ENCODE results near the gene CDH2.

The CDH2 gene

GRCh38 chr18:28040211-28040610 is 136.7 kb downstream of the CDH2 start:
- DNase-seq: no peak

- DNase-seq: no peak
Measured at GRCh38 chr18:28039691-28040090, 137.2 kb downstream of the CDH2 start.

GRCh38 chr18:28039078-28039477 is 137.9 kb downstream of the CDH2 start:
- no peak for DNase-seq

DNA sequence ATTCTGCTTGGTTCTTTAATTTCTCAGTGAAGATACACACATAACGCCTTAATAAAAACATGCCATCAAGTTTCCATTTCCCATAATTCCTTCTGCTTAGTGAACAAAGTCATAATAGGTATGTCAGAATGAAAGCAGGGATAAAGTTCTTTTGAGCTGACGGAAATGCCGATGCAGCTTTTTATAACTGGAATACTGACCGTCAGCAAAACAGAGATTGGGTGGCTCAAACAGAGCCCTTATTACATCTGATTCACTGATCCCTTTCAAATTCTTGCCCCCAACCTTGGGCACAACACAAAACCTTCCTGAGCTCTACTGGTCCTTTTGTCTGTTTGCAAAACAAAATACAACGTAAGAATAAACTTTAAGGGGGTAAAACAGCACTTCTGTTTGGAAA is 140.4 kb downstream of the CDH2 start:
- no peak for DNase-seq

DNA sequence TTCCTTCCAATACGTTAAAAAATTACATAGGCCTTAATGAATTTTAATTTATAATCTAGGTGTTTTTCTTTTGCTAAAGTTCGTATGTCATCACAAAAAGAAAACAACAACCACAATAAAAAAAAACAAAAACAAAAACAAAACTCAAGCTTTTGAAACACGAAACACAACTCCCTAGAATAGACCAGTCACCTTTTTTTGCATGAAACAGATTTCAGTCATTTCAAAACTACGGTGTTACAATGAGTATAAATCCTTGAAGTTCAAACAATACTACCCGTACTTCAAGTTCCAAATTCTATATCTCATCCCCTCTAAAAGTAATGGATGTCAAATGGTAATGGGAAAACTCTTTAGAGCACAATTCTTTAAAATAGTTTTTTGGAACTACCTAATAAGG is 142.4 kb downstream of the CDH2 start:
- DNase-seq: no peak

DNA sequence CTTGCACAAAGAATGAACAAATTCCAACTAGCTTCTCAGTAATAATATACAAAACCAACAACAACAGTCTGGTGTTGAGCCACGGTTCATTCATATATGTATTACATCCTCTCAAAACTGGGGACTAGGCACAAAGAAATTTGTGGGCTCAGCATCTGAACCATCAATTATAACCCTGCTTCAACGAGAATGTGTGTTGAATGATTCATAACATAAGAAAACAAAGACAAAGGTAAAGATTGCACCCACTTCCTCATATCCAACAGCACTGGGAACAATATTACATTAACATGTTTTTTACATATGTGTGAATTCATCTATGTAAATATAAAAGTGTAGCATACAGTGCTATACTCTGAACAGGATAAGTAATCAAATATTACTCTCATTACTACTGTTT is 144.8 kb downstream of the CDH2 start:
- no peak for DNase-seq

DNA sequence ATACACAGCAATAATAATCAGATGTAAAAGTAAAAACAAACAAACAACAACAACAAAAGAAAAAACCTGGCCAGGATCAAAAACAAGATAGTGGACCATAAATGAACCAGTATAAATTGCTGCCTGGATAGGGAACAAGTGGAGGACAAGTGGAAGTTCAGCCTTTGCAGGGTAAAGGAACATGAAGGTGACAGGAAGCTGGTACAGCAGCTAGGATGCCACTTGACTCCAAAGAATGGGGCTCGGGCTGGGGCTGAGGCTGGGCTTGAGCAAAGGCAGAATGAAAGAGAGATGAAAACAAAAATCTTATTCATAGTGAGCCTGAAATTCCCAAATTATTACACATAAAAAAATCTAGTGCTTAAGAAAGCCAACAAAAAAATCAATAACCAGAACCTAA is 146.5 kb downstream of the CDH2 start:
- DNase-seq: no peak

GRCh38 chr18:28027755-28028154 is 149.2 kb downstream of the CDH2 start:
- no peak for DNase-seq

DNA sequence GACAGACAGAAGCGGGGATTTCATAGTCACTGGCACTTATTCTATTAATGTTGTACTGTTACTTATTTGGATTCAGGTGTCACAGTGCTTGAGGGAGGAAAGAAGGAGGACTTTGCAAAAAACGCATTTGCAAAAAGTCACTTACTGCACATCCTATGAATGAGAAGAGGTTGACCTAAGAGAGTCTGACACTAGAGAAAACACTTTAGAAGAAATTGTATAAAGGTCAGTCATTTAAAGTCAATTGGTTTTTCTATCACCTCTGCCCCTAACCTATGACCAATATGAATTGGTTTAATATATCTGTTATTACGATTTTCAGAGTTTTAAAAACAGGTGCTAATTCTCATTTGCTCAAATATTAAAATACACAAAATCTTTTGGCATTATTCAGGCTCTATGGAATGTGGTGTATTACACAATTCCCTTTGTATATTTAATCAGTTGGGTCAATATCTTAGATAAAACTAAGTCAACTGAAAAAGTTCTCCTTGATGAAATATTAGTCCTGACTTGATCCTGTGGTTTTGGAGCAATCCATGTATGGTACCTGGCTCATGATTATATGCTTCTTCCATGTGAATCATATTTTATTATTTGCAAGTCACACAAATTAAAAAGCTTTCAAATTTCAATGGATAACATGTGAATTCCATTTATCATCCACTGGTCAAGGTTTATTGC is 157.4 kb downstream of the CDH2 start:
- DNase-seq: no peak

DNA sequence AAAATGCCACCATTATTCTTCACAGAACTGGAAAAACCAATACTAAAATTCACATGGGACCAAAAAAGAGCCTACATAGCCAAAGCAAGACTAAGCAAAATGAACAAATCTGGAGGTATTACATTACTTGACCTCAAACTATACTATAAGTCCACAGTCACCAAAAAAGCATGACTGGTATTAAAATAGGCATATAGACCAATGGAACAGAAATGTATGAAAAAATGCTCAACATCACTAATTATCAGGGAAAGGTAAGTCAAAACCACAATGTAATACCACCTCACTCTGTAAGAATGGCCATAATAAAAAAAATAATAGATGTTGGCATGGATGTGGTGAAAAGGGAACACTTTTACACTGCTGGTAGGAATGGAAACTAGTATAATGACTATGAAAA is 158.6 kb downstream of the CDH2 start:
- no peak for DNase-seq

DNA sequence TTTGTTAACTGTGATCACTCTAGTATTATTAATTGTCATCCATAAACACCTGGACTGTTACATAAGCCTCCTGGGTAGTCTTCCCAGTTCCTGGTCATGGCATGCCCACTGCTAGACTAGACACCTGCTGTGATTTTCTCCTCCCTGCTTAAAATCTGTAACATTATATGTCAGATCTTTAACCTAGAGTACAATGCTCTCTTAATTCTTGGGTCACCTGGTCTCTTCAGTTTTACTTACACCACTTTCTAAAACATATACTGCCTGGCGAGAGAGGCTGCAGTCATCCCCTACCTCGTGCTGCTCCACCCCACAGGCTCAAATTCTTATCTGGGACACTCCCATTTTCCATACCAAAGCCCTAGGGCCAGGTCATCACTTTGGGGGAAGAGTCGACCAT is 161.3 kb downstream of the CDH2 start:
- no peak for DNase-seq

GRCh38 chr18:28013066-28013465 is 163.9 kb downstream of the CDH2 start:
- no peak for DNase-seq

GRCh38 chr18:28012336-28012735 is 164.6 kb downstream of the CDH2 start:
- DNase-seq: no peak

- DNase-seq: no peak
Measured at GRCh38 chr18:28009589-28009988, 167.3 kb downstream of the CDH2 start.

- no peak for DNase-seq
Measured at GRCh38 chr18:28007841-28008240, 169.1 kb downstream of the CDH2 start.

DNA sequence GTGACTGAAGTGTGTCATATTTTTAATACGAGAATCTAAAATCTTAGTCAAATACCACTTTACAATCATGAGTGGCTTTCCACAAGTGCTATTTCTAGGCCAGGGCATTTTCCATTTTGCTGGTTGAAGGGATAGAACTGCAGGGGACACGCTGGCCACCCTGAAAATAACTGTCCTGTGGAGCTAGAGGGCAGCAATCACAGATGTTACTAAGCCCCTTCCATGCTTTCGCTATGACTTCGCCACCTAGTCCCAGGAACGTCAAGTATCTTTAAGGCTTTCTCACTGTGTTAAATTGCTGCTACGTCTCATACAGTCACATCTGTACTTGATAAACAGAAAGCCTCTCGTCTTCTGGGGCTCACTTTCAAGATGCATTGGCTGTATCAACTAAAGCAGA is 171.8 kb downstream of the CDH2 start:
- no peak for DNase-seq

- DNase-seq: no peak
Measured at GRCh38 chr18:28004606-28005005, 172.3 kb downstream of the CDH2 start.

DNA sequence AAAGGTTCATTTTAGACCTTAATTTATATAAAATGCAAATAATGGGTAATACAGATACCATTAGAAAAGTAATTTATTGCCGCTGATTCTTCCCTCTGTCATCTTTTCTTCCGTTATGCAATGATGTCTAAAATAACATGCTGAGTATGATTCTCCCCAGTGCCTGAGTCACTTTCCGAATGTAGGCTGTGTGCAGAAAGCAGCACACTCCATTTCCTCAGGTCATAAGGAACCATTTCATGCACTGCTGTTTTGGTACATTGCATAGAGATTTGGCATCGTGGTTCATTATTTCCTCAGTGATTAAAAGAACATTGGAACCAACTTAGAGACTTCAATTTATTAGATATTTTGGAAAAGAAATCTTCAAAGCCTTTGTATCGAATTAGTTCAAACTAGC is 173.5 kb downstream of the CDH2 start:
- DNase-seq: no peak

DNA sequence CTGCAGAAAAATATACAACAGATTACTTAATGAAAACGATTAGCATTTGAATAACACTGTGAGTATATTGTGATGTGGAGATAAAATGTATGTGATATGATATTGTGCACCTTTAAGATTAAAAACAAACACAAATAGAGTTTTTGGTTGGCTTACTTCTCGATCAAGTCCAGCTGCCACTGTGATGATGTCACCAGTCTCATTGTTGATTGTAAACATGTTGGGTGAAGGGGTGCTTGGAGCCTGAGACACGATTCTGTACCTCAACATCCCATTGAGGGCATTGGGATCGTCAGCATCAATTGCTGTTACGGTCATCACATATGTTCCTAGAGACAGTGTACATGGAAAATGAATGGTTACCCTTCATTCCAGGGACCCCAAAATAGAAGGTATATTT is 174.1 kb downstream of the CDH2 start:
- DNase-seq: no peak

DNA sequence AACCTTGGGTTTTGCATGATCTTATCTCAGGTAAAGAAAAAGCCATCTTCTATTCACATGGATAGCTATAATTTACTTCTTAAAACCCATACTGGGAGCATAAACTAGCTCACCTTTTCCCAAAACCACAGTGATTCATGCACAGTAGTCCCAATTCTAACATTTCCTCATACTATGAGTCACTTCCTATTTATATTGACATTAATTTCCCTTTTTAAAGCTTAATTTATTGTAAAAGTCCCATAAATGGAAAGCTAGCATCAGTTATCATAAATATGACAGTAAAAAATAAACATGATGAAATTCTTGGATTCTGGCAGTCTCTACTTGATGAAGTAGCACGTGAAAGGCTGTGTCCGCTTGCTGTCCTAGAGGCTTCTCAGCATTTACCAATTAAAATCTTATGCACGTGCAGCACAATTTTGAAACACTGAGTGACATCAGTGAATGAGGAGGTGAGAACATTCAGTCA is 180.1 kb downstream of the CDH2 start:
- no peak for DNase-seq

- DNase-seq: no peak
Measured at GRCh38 chr18:27995770-27996502, 181.0 kb downstream of the CDH2 start.

GRCh38 chr18:27994571-27994970 is 182.4 kb downstream of the CDH2 start:
- DNase-seq: no peak

DNA sequence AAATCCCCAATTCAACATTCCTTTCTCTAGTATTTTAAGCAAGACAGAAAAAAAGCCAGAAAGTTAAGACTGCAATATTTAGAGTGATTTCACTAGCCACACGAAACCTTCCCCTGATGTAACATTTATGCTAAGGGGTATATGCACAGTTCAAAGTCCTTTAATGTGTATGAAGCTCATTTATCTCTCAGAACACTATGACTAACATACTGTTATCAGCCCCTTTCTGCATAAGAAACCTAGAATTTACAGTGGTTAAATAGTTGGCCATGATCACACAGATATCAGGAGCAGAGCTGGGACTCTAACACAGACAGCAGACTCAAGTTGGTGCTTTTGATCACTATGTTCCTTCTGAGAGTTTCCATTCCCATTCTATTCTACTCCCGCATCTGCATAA is 185.5 kb downstream of the CDH2 start:
- no peak for DNase-seq

GRCh38 chr18:27985832-27986231 is 191.1 kb downstream of the CDH2 start:
- no peak for DNase-seq

- DNase-seq: no peak
Measured at GRCh38 chr18:27983780-27984179, 193.2 kb downstream of the CDH2 start.
